ENCODE measurements around the gene PRKACA.

Gene PRKACA

GRCh38 chr19:14114854-14115253 lies 2.7 kb downstream of the PRKACA start:
- DNase-seq (ENCODE audit: low read depth in 1 of 2, low spot score in 1 of 2), result peak; percentile 80 to 82
- no peak overlapping the region for H3K4me3 ChIP-seq (replicated peaks; ENCODE audit: insufficient read depth, low read length)
- TF ChIP-seq REST (IDR thresholded peaks at IDR 0.05; ENCODE audit: insufficient replicate concordance, low read depth), result no peak
- no peak for TF ChIP-seq GABPA (IDR thresholded peaks at IDR 0.05; ENCODE audit: low read depth)
- no peak for TF ChIP-seq POLR2AphosphoS5 (IDR thresholded peaks at IDR 0.05; ENCODE audit: low read depth)
- peak; percentile 27 for TF ChIP-seq CTCF (IDR thresholded peaks at IDR 0.05; ENCODE audit: insufficient read depth, low read length)
- TF ChIP-seq SPI1 (IDR thresholded peaks at IDR 0.05; ENCODE audit: borderline replicate concordance, low read depth), result peak; percentile 86
- no peaks in the 10 kb centered on the region for H3K27me3 ChIP-seq (ENCODE audit: insufficient read depth, poor library complexity, severe bottlenecking)
- H3K27ac ChIP-seq (replicated peaks), result no peak overlapping the region

GRCh38 chr19:14114439-14114838 lies 3.1 kb downstream of the PRKACA start:
- DNase-seq (ENCODE audit: low read depth in 1 of 2, low spot score in 1 of 2), result no peak
- peak overlapping the region; percentile 53 for H3K27ac ChIP-seq (replicated peaks)
- peak overlapping the region; percentile 68; the same call in 1 of the 2 replicates for H3K4me3 ChIP-seq (replicated peaks; ENCODE audit: insufficient read depth, low read length)
- no peak for TF ChIP-seq CTCF (IDR thresholded peaks at IDR 0.05; ENCODE audit: insufficient read depth, low read length)
- TF ChIP-seq GABPA (IDR thresholded peaks at IDR 0.05; ENCODE audit: low read depth), result no peak
- TF ChIP-seq REST (IDR thresholded peaks at IDR 0.05; ENCODE audit: insufficient replicate concordance, low read depth), result no peak
- no peak for TF ChIP-seq POLR2AphosphoS5 (IDR thresholded peaks at IDR 0.05; ENCODE audit: low read depth)
- TF ChIP-seq SPI1 (IDR thresholded peaks at IDR 0.05; ENCODE audit: borderline replicate concordance, low read depth), result no peak
- no peaks in the 10 kb centered on the region for H3K27me3 ChIP-seq (ENCODE audit: insufficient read depth, poor library complexity, severe bottlenecking)

GRCh38 chr19:14113762-14114414 lies 3.7 kb downstream of the PRKACA start:
- no peaks in the 10 kb centered on the region for H3K27me3 ChIP-seq (ENCODE audit: insufficient read depth, poor library complexity, severe bottlenecking)
- DNase-seq (ENCODE audit: low read depth in 1 of 2, low spot score in 1 of 2), result peak; percentile 93 to 98
- H3K27ac ChIP-seq (replicated peaks), result peak overlapping the region; percentile 53
- H3K4me3 ChIP-seq (replicated peaks; ENCODE audit: insufficient read depth, low read length), result peak overlapping the region; percentile 68
- TF ChIP-seq CTCF (IDR thresholded peaks at IDR 0.05; ENCODE audit: insufficient read depth, low read length), result peak; percentile 85
- TF ChIP-seq POLR2AphosphoS5 (IDR thresholded peaks at IDR 0.05; ENCODE audit: low read depth), result peak; percentile 43; the same call in 1 of the 2 replicates
- no peak for TF ChIP-seq REST (IDR thresholded peaks at IDR 0.05; ENCODE audit: insufficient replicate concordance, low read depth)

All from HL-60 (cell line).